SK-MEL-5 (cell line): ENCODE data around the gene DIP2A. TPM values are rescaled to one million over a fixed set of nuclear protein-coding genes. Genes with fewer than 3 reads are reported as not detected.

ENCODE experiments used
- DNase-seq: peaks from one replicate; pipeline ENCODE4 v3.0.0-alpha.2; 2016; ENCODE audit warnings: low read depth, low spot score
- in situ Hi-C: cut with HindIII; loops from 2 replicates; pipeline ENCODE4 v1.10.0; 2016; ENCODE audit warnings: low sequenced_read_pairs, high pct_unique_total_duplicates, low pct_unique_long_range_greater_than_20kb
- total RNA-seq: library from RNA; depleted of rRNA; stranded (reverse); fragments of >200 nt; shearing (Covaris generic); gene quantifications from 2 replicates; pipeline ENCODE4 v1.2.3, GENCODE V29; 2014

DIP2A gene
- total RNA-seq, 1 experiment from 2014 or later, result 8.7 TPM

- no peak for DNase-seq
- in situ Hi-C loops, result no loop called here
Measured at GRCh38 chr21:46465651-46466050, 7.0 kb downstream of the DIP2A start.

- in situ Hi-C loops, result no loop called here
- no peak for DNase-seq
Measured at GRCh38 chr21:46468108-46468774, 9.6 kb downstream of the DIP2A start.

GRCh38 chr21:46469275-46469674 lies 10.6 kb downstream of the DIP2A start:
- in situ Hi-C loops, result no loop called here

GRCh38 chr21:46471514-46471913 lies 12.8 kb downstream of the DIP2A start:
- in situ Hi-C loops, result no loop called here

More at GRCh38 chr21:46469275-46469674, 10.6 kb downstream of the DIP2A start:
- DNase-seq, result no peak

GRCh38 chr21:46472246-46472645 lies 13.6 kb downstream of the DIP2A start:
- no peak for DNase-seq
- in situ Hi-C loops, result no loop called here

More at GRCh38 chr21:46471514-46471913, 12.8 kb downstream of the DIP2A start:
- no peak for DNase-seq

GRCh38 chr21:46474382-46474781 lies 15.7 kb downstream of the DIP2A start:
- no peak for DNase-seq
- in situ Hi-C loops, result no loop called here

- in situ Hi-C loops, result no loop called here
Measured at GRCh38 chr21:46475296-46475695, 16.6 kb downstream of the DIP2A start.

GRCh38 chr21:46477765-46478164 lies 19.1 kb downstream of the DIP2A start:
- no peak for DNase-seq

More at GRCh38 chr21:46475296-46475695, 16.6 kb downstream of the DIP2A start:
- no peak for DNase-seq

GRCh38 chr21:46478910-46479309 lies 20.2 kb downstream of the DIP2A start:
- in situ Hi-C loops, result no loop called here
- DNase-seq, result no peak

More at GRCh38 chr21:46477765-46478164, 19.1 kb downstream of the DIP2A start:
- in situ Hi-C loops, result no loop called here

- in situ Hi-C loops, result no loop called here
- DNase-seq, result no peak
Measured at GRCh38 chr21:46480466-46480865, 21.8 kb downstream of the DIP2A start.

GRCh38 chr21:46482225-46482845 lies 23.6 kb downstream of the DIP2A start:
- in situ Hi-C loops, result no loop called here
- no peak for DNase-seq

- no peak for DNase-seq
- in situ Hi-C loops, result no loop called here
Measured at GRCh38 chr21:46482846-46483231, 24.1 kb downstream of the DIP2A start.

GRCh38 chr21:46483300-46484295 lies 24.9 kb downstream of the DIP2A start:
- in situ Hi-C loops, result no loop called here
- no peak for DNase-seq

GRCh38 chr21:46486481-46487126 lies 27.9 kb downstream of the DIP2A start:
- in situ Hi-C loops, result no loop called here

GRCh38 chr21:46489162-46489663 lies 30.5 kb downstream of the DIP2A start:
- DNase-seq, result no peak
- in situ Hi-C loops, result no loop called here

More at GRCh38 chr21:46486481-46487126, 27.9 kb downstream of the DIP2A start:
- no peak for DNase-seq

GRCh38 chr21:46489800-46490199 lies 31.1 kb downstream of the DIP2A start:
- in situ Hi-C loops, result no loop called here

GRCh38 chr21:46491553-46491952 lies 32.9 kb downstream of the DIP2A start:
- in situ Hi-C loops, result no loop called here
- DNase-seq, result no peak

More at GRCh38 chr21:46489800-46490199, 31.1 kb downstream of the DIP2A start:
- DNase-seq, result no peak
